PFSK-1 (cell line): ENCODE data around the gene HERC3.

Experiments
- FOXP2 ChIP-seq: optimal IDR thresholded peaks from 2 replicates; pipeline ENCODE3; 2011; ENCODE audit warnings: borderline replicate concordance, control low read depth, inconsistent platforms; ENCODE audit not compliant: insufficient read depth; ENCODE audit errors: extremely low read length, extremely low read depth
- POLR2AphosphoS5 ChIP-seq: IDR thresholded peaks from 2 replicates; pipeline ENCODE4 v1.6.1; 2012; ENCODE audit warnings: low read depth, mild to moderate bottlenecking, control low read depth, low read length, moderate library complexity
- REST ChIP-seq, 2 experiments: IDR thresholded peaks; 2 replicates each; pipeline versions ENCODE4 v1.6.1 to v1.8.0; 2011 to 2012; ENCODE audit warnings: low read depth in 2 of 2, low read length in 2 of 2, control low read depth in 1 of 2, inconsistent platforms in 1 of 2, mild to moderate bottlenecking in 1 of 2, moderate library complexity in 1 of 2; ENCODE audit not compliant: insufficient read depth in 1 of 2
- SIN3A ChIP-seq: IDR thresholded peaks from 2 replicates; pipeline ENCODE4 v1.6.1; 2012; ENCODE audit warnings: mild to moderate bottlenecking, low read length, moderate library complexity, borderline replicate concordance; ENCODE audit not compliant: insufficient read depth
- TAF1 ChIP-seq: IDR thresholded peaks from 2 replicates; pipeline ENCODE4 v1.6.1; 2012; ENCODE audit warnings: low read length, control low read depth, borderline replicate concordance; ENCODE audit not compliant: insufficient read depth

Gene HERC3

GRCh38 chr4:88702782-88703181 is 110.5 kb downstream of the HERC3 start:
- TF ChIP-seq TAF1: no peak
- TF ChIP-seq POLR2AphosphoS5: no peak
- no peak for TF ChIP-seq SIN3A
- TF ChIP-seq FOXP2: no peak
- no peak for TF ChIP-seq REST (IDR thresholded peaks at IDR 0.05; ENCODE audit: insufficient read depth in 1 of 2, low read depth in 2 of 2, low read length in 2 of 2)

- TF ChIP-seq SIN3A: no peak
- no peak for TF ChIP-seq POLR2AphosphoS5
- no peak for TF ChIP-seq TAF1
- no peak for TF ChIP-seq FOXP2
- no peak for TF ChIP-seq REST (IDR thresholded peaks at IDR 0.05; ENCODE audit: insufficient read depth in 1 of 2, low read depth in 2 of 2, low read length in 2 of 2)
Observed at GRCh38 chr4:88705223-88705622, 112.9 kb downstream of the HERC3 start.

- no peak for TF ChIP-seq TAF1
- no peak for TF ChIP-seq FOXP2
- no peak for TF ChIP-seq REST (IDR thresholded peaks at IDR 0.05; ENCODE audit: insufficient read depth in 1 of 2, low read depth in 2 of 2, low read length in 2 of 2)
- TF ChIP-seq SIN3A: no peak
- TF ChIP-seq POLR2AphosphoS5: no peak
Observed at GRCh38 chr4:88705805-88706492, 113.7 kb downstream of the HERC3 start.

- no peak for TF ChIP-seq POLR2AphosphoS5
- TF ChIP-seq TAF1: no peak
- no peak for TF ChIP-seq REST (IDR thresholded peaks at IDR 0.05; ENCODE audit: insufficient read depth in 1 of 2, low read depth in 2 of 2, low read length in 2 of 2)
- no peak for TF ChIP-seq FOXP2
- TF ChIP-seq SIN3A: no peak
Observed at GRCh38 chr4:88706574-88706973, 114.3 kb downstream of the HERC3 start.

GRCh38 chr4:88709989-88710388 is 117.7 kb downstream of the HERC3 start:
- TF ChIP-seq SIN3A (no peak), REST (IDR thresholded peaks at IDR 0.05; ENCODE audit: insufficient read depth in 1 of 2, low read depth in 2 of 2, low read length in 2 of 2) (no peak), POLR2AphosphoS5 (no peak), FOXP2 (no peak), TAF1 (no peak)
